H1 (cell line): ENCODE results near the gene SWT1. TPM values are rescaled to one million over a fixed set of nuclear protein-coding genes. Genes with fewer than 3 reads are reported as not detected.

Experiments used
- CTCF ChIA-PET: fragments of 300-600 bp; sonication (Branson Sonifier 250); formaldehyde crosslinking; loops from one replicate; lab custom pipeline; 2021; ENCODE audit not compliant: partially characterized antibody; lab: Charles Lee
- POLR2A ChIA-PET: fragments of 300-600 bp; sonication (Branson Sonifier 250); formaldehyde crosslinking; loops from one replicate; lab custom pipeline; 2021; ENCODE audit warnings: inconsistent platforms; ENCODE audit not compliant: partially characterized antibody; lab: Charles Lee
- DNase-seq, 2 experiments: peaks; one replicate each; pipeline versions ENCODE4 v3.0.0 to v3.0.0-alpha.2; 2010 to 2022; ENCODE audit warnings: low spot score in 2 of 2, low read depth in 1 of 2, mixed read lengths in 1 of 2
- FAIRE-seq: peaks from 2 replicates; lab custom pipeline; 2011; peaks lifted over from hg19 to GRCh38; lab: Jason Lieb, UNC
- H2AFZ ChIP-seq: 2 replicates; pipeline ENCODE4 v1.8.1; 2012; ENCODE audit warnings: low read length, inconsistent platforms
- H2AK5ac ChIP-seq: 2 replicates; pipeline ENCODE4 v1.6.1; 2013; ENCODE audit warnings: low read depth, low read length
- H2BK120ac ChIP-seq: replicated peaks from 2 replicates; pipeline ENCODE3; 2013; ENCODE audit warnings: low read depth, low read length, inconsistent platforms
- H2BK12ac ChIP-seq: 2 replicates; pipeline ENCODE4 v1.6.1; 2013; ENCODE audit warnings: low read depth, low read length
- H2BK15ac ChIP-seq: 2 replicates; pipeline ENCODE4 v1.6.1; 2013; ENCODE audit warnings: low read length
- H2BK20ac ChIP-seq: 2 replicates; pipeline ENCODE4 v1.6.1; 2013; ENCODE audit warnings: low read length
- H2BK5ac ChIP-seq: 2 replicates; pipeline ENCODE4 v1.6.1; 2013; ENCODE audit warnings: low read depth, low read length
- H3K14ac ChIP-seq: 2 replicates; pipeline ENCODE4 v1.6.1; 2013; ENCODE audit warnings: inconsistent platforms; ENCODE audit not compliant: insufficient read length
- H3K18ac ChIP-seq: 2 replicates; pipeline ENCODE4 v1.6.1; 2013; ENCODE audit warnings: low read length; ENCODE audit errors: extremely low read depth
- H3K23ac ChIP-seq: 2 replicates; pipeline ENCODE4 v1.6.1; 2013; ENCODE audit warnings: inconsistent platforms; ENCODE audit not compliant: insufficient read length
- H3K23me2 ChIP-seq: 2 replicates; pipeline ENCODE4 v1.6.1; 2013; ENCODE audit warnings: low read depth, low read length
- H3K27ac ChIP-seq: 2 replicates; pipeline ENCODE4 v1.6.1; 2011; ENCODE audit warnings: low read depth, low read length, inconsistent platforms
- H3K27me3 ChIP-seq, 4 experiments: replicated peaks in 1 of 4; 1 replicate in 1 of 4; 2 replicates in 3 of 4; pipeline versions ENCODE4 v1.6.1 to v1.8.1; 2011 to 2013; ENCODE audit warnings: low read length in 3 of 4, mild to moderate bottlenecking in 3 of 4, inconsistent platforms in 2 of 4, mixed read lengths in 2 of 4, moderate library complexity in 1 of 4; ENCODE audit not compliant: control insufficient read depth in 3 of 4, insufficient read depth in 3 of 4; ENCODE audit errors: extremely low read depth in 1 of 4
- H3K36me3 ChIP-seq, 4 experiments: 2 replicates each; pipeline versions ENCODE4 v1.6.1 to v1.8.1; 2011 to 2013; ENCODE audit warnings: mild to moderate bottlenecking in 4 of 4, low read length in 3 of 4, moderate library complexity in 2 of 4, control low read depth in 1 of 4, inconsistent platforms in 1 of 4; ENCODE audit not compliant: insufficient read depth in 4 of 4, control insufficient read depth in 2 of 4
- H3K4ac ChIP-seq: replicated peaks from 2 replicates; pipeline ENCODE3; 2013; ENCODE audit warnings: low read length, low read depth, mixed read lengths, inconsistent platforms; ENCODE audit not compliant: insufficient read length
- H3K4me1 ChIP-seq, 4 experiments: replicated peaks in 1 of 4; 1 replicate in 1 of 4; 2 replicates in 3 of 4; pipeline versions ENCODE4 v1.6.1 to v1.8.1; 2011 to 2013; ENCODE audit warnings: low read length in 3 of 4, inconsistent platforms in 2 of 4, mixed read lengths in 1 of 4; ENCODE audit not compliant: insufficient read depth in 4 of 4, control insufficient read depth in 3 of 4
- H3K4me2 ChIP-seq, 2 experiments: 2 replicates each; pipeline versions ENCODE4 v1.6.1 to v1.8.1; 2011 to 2013; ENCODE audit warnings: low read depth in 2 of 2, low read length in 2 of 2, control low read depth in 1 of 2, inconsistent platforms in 1 of 2, mild to moderate bottlenecking in 1 of 2; ENCODE audit not compliant: insufficient read depth in 1 of 2
- H3K4me3 ChIP-seq, 4 experiments: fragments of 200-600, 300-600 bp in 1 of 4; sonication (generic), shearing (Covaris generic), sonication (Bioruptor Twin) in 1 of 4; 2 replicates each; pipeline versions ENCODE4 v1.5.1 to v1.8.1; 2011 to 2016; ENCODE audit warnings: low read length in 4 of 4, low read depth in 3 of 4, control low read depth in 2 of 4, inconsistent platforms in 2 of 4, mild to moderate bottlenecking in 2 of 4, mixed read lengths in 1 of 4, moderate library complexity in 1 of 4; ENCODE audit not compliant: insufficient read depth in 2 of 4; ENCODE audit errors: extremely low read depth in 1 of 4
- H3K56ac ChIP-seq: replicated peaks from 2 replicates; pipeline ENCODE3; 2013; ENCODE audit warnings: low read depth, mild to moderate bottlenecking, mixed read lengths, low read length, inconsistent platforms; ENCODE audit not compliant: insufficient read length
- H3K79me1 ChIP-seq: 2 replicates; pipeline ENCODE4 v1.6.1; 2013; ENCODE audit warnings: low read depth, low read length, control low read depth
- H3K79me2 ChIP-seq, 2 experiments: 2 replicates each; pipeline versions ENCODE4 v1.6.1 to v1.8.1; 2012 to 2013; ENCODE audit warnings: low read length in 2 of 2, mild to moderate bottlenecking in 2 of 2, inconsistent platforms in 1 of 2; ENCODE audit not compliant: insufficient read depth in 2 of 2, control insufficient read depth in 1 of 2
- H3K9ac ChIP-seq, 4 experiments: replicated peaks in 1 of 4; 1 replicate in 1 of 4; 2 replicates in 3 of 4; pipeline versions ENCODE4 v1.6.1 to v1.8.1; 2011 to 2013; ENCODE audit warnings: low read depth in 3 of 4, low read length in 3 of 4, control low read depth in 2 of 4, mild to moderate bottlenecking in 2 of 4, moderate library complexity in 2 of 4, inconsistent platforms in 1 of 4; ENCODE audit errors: extremely low read depth in 1 of 4
- H3K9me3 ChIP-seq, 2 experiments: 2 replicates each; pipeline versions ENCODE4 v1.6.1 to v1.8.1; 2012 to 2013; ENCODE audit warnings: mild to moderate bottlenecking in 2 of 2, moderate library complexity in 2 of 2, control low read depth in 1 of 2, inconsistent platforms in 1 of 2, low read depth in 1 of 2, low read length in 1 of 2, mixed read lengths in 1 of 2; ENCODE audit not compliant: insufficient read depth in 2 of 2
- H4K20me1 ChIP-seq, 2 experiments: replicated peaks in 1 of 2; 2 replicates each; pipeline versions ENCODE3 to v1.8.1; 2011 to 2013; ENCODE audit warnings: inconsistent platforms in 2 of 2, low read length in 2 of 2, mild to moderate bottlenecking in 1 of 2; ENCODE audit not compliant: insufficient read depth in 2 of 2, control insufficient read depth in 1 of 2
- H4K5ac ChIP-seq: 2 replicates; pipeline ENCODE4 v1.6.1; 2013; ENCODE audit warnings: low read length, low read depth, mixed read lengths, inconsistent platforms; ENCODE audit not compliant: insufficient read length
- H4K8ac ChIP-seq: 2 replicates; pipeline ENCODE4 v1.8.0; 2013; ENCODE audit warnings: mild to moderate bottlenecking, moderate library complexity, low read length, inconsistent platforms; ENCODE audit not compliant: insufficient read depth; ENCODE audit errors: extremely low read depth
- H4K91ac ChIP-seq: replicated peaks from 2 replicates; pipeline ENCODE3; 2013; ENCODE audit warnings: low read length, mixed read lengths, inconsistent platforms; ENCODE audit not compliant: insufficient read length
- ASH2L ChIP-seq: fragments of 200-600, 300-600 bp; sonication (generic); IDR thresholded peaks from one replicate; pipeline ENCODE4 v1.7.1; 2017; ENCODE audit warnings: low read length
- BACH1 ChIP-seq: IDR thresholded peaks from 2 replicates; pipeline ENCODE4 v1.6.1; 2012; ENCODE audit warnings: low read length, improper control_type of control experiment
- CEBPB ChIP-seq: IDR thresholded peaks from 2 replicates; pipeline ENCODE4 v1.6.1; 2012; ENCODE audit warnings: low read depth, low read length
- CTBP2 ChIP-seq: IDR thresholded peaks from 2 replicates; pipeline ENCODE4 v1.7.0; 2011; ENCODE audit warnings: borderline replicate concordance, mild to moderate bottlenecking, moderate library complexity, mixed read lengths, low read length; ENCODE audit not compliant: insufficient read depth, insufficient read length
- CTCF ChIP-seq, 3 experiments: IDR thresholded peaks; 1 replicate in 2 of 3; 2 replicates in 1 of 3; pipeline versions ENCODE4 v1.5.1 to v1.6.1; 2011; ENCODE audit warnings: low read length in 3 of 3, mild to moderate bottlenecking in 3 of 3, inconsistent platforms in 2 of 3, low read depth in 1 of 3, moderate library complexity in 1 of 3; ENCODE audit not compliant: insufficient read depth in 1 of 3; ENCODE audit errors: control extremely low read depth in 1 of 3
- KDM4A ChIP-seq: IDR thresholded peaks from one replicate; pipeline ENCODE4 v1.7.1; 2012; ENCODE audit warnings: low read depth, mild to moderate bottlenecking, moderate library complexity, low read length, inconsistent platforms; ENCODE audit not compliant: severe bottlenecking
- NRF1 ChIP-seq: IDR thresholded peaks from 2 replicates; pipeline ENCODE4 v1.6.1; 2011; ENCODE audit warnings: mild to moderate bottlenecking, low read depth, low read length, improper control_type of control experiment
- SIRT6 ChIP-seq: IDR thresholded peaks from one replicate; pipeline ENCODE4 v1.7.1; 2012; ENCODE audit warnings: low read length, inconsistent platforms
- TBP ChIP-seq: IDR thresholded peaks from 2 replicates; pipeline ENCODE4 v1.6.1; 2011; ENCODE audit warnings: low read depth, low read length, improper control_type of control experiment
- TEAD4 ChIP-seq: IDR thresholded peaks from 2 replicates; pipeline ENCODE4 v1.6.1; 2012; ENCODE audit warnings: low read depth, low read length, inconsistent platforms, mixed read lengths
- WGBS, 2 experiments: shearing (Covaris generic) in 1 of 2; methylation state at CpG; one replicate each; pipeline versions ENCODE4 v1.1.6 to v1.1.7; 2013 to 2015; ENCODE audit warnings: low lambda C conversion rate in 2 of 2, mixed read lengths in 2 of 2, inconsistent platforms in 1 of 2, low coverage in 1 of 2, missing lambda C conversion rate in 1 of 2; ENCODE audit not compliant: insufficient replicate concordance in 2 of 2, insufficient coverage in 1 of 2, insufficient read length in 1 of 2; ENCODE audit errors: extremely low coverage in 1 of 2, missing lambda C conversion rate in 1 of 2; 5-methylcytosine and 5-hydroxymethylcytosine counted together
- polyA plus RNA-seq, 7 experiments: library from polyadenylated mRNA; depleted of rRNA in 3 of 7; stranded (reverse) in 5 of 7; unstranded in 2 of 7; fragments of >200 nt in 5 of 7; fragments of 200-250 nt in 2 of 7; gene quantifications; 1 replicate in 5 of 7; 2 replicates in 1 of 7; 4 replicates in 1 of 7; pipeline versions ENCODE4 v1.2.1 to v1.2.3, GENCODE V29; 2011 to 2013; ENCODE audit warnings: missing spikeins in 2 of 7, mixed read lengths in 2 of 7
- total RNA-seq: library from RNA; stranded (reverse); fragmentation: NEBNext Ultra II Directional; extraction: Animal tissue kit (Norgen Biotek cat#: 25700); gene quantifications from 2 replicates; pipeline ENCODE4 v1.2.1, GENCODE V29; 2021

The SWT1 gene
- total and polyA plus RNA-seq, 2 of the 8 experiments (the other 6 are each of a cell fraction or from before 2014, with no cell fraction given): 1.4 to 6.2 TPM

GRCh38 chr1:185338719-185339622 lies 182.0 kb downstream of the SWT1 start:
- H3K14ac ChIP-seq: no peak overlapping the region
- no peaks in the 10 kb centered on the region for H4K20me1 ChIP-seq
- H3K4me2 ChIP-seq: no peak overlapping the region
- no peak overlapping the region for H3K4ac ChIP-seq
- H4K91ac ChIP-seq: no peak overlapping the region
- peaks cover 0 to 2% (median 0%) of the 10 kb centered on the region in 4 experiments; a peak in 1 of 7 replicates for H3K4me1 ChIP-seq
- no peak overlapping the region for H4K5ac ChIP-seq
- no peak overlapping the region for H3K23ac ChIP-seq
- 0 out of 2 replicates have a peak overlapping the region, but pooled peaks have one; percentile 85 for H2AFZ ChIP-seq
- no peak overlapping the region for H3K18ac ChIP-seq
- H3K79me2 ChIP-seq: no peaks in the 10 kb centered on the region
- no peak overlapping the region for H2BK15ac ChIP-seq
- DNase-seq (no peak), FAIRE-seq (no peak)
- POLR2A ChIA-PET: no interaction called here
- H3K56ac ChIP-seq: no peak overlapping the region
- H2AK5ac ChIP-seq: no peak overlapping the region
- no peaks in the 10 kb centered on the region for H3K36me3 ChIP-seq
- no peak overlapping the region for H2BK5ac ChIP-seq
- no peak overlapping the region for H3K27ac ChIP-seq
- H2BK20ac ChIP-seq: peak overlapping the region; percentile 41; the same call in 1 of the 2 replicates
- no peak overlapping the region for H3K9ac ChIP-seq
- CTCF ChIA-PET: interaction anchor here (1.0 to 1.5 kb wide), 3 partner anchors 257 to 355 kb away, joined by 3 to 5 read pairs (median 3); no protein-coding TSS in a partner anchor
- H3K79me1 ChIP-seq: no peaks in the 10 kb centered on the region
- H3K9me3 ChIP-seq: no peaks in the 10 kb centered on the region
- no peaks in the 10 kb centered on the region for H3K23me2 ChIP-seq
- H3K4me3 ChIP-seq: no peak overlapping the region
- H4K8ac ChIP-seq: no peak overlapping the region
- H2BK12ac ChIP-seq: no peak overlapping the region
- H3K27me3 ChIP-seq: no peaks in the 10 kb centered on the region
- 94% methylated on average over 8 of the region's 8 CpGs; no CpG with 5 or more reads in 1 of the 2 experiments for whole genome bisulfite sequencing, 2 experiments
- H2BK120ac ChIP-seq: no peak overlapping the region
- no peak for TF ChIP-seq BACH1
- no peak for TF ChIP-seq TBP
- TF ChIP-seq KDM4A: no peak
- no peak for TF ChIP-seq TEAD4
- no peak for TF ChIP-seq NRF1
- no peak for TF ChIP-seq ASH2L
- TF ChIP-seq CTBP2: no peak
- no peak for TF ChIP-seq CEBPB
- TF ChIP-seq CTCF (IDR thresholded peaks at IDR 0.05; ENCODE audit: control extremely low read depth in 1 of 3, insufficient read depth in 1 of 3, low read depth in 1 of 3, low read length in 3 of 3): no peak
- TF ChIP-seq SIRT6: no peak
